Ovary (tissue), 9 donors: ENCODE results near the gene ISYNA1. TPM values are rescaled to one million over a fixed set of nuclear protein-coding genes. Genes with fewer than 3 reads are reported as not detected.
A peak's percentile ranks its signal among the peaks of the same experiment; 100 is the strongest.

Source experiments
- DNase-seq, 5 donors: peaks; one replicate each; pipeline ENCODE4 v3.0.0-alpha.2; 2019 to 2020
- H3K27ac ChIP-seq, 2 donors: fragments of 200-600 bp; one replicate each; pipeline versions ENCODE4 v1.5.1 to v1.8.0; 2019 to 2022
- H3K27me3 ChIP-seq: fragments of 200-600 bp; one replicate; pipeline ENCODE4 v1.8.0; 2022
- H3K36me3 ChIP-seq: fragments of 200-600 bp; sonication (generic); one replicate; pipeline ENCODE4 v1.5.1; 2019
- H3K4me1 ChIP-seq: one replicate; pipeline ENCODE4 v1.8.1; 2013; ENCODE audit warnings: mild to moderate bottlenecking, moderate library complexity; ENCODE audit not compliant: insufficient read depth
- H3K4me3 ChIP-seq: fragments of 200-600 bp; sonication (generic); one replicate; pipeline ENCODE4 v1.5.1; 2017
- H3K9me3 ChIP-seq, 2 donors: fragments of 200-600 bp in 1 of 2; sonication (generic) in 1 of 2; one replicate each; pipeline versions ENCODE4 v1.5.1 to v1.8.1; 2013 to 2019; ENCODE audit warnings: mild to moderate bottlenecking in 1 of 2, moderate library complexity in 1 of 2
- EP300 ChIP-seq: sonication (generic); formaldehyde crosslinking; IDR thresholded peaks from one replicate; pipeline ENCODE4 v1.6.1; 2017; ENCODE audit warnings: antibody characterized with exemption
- POLR2A ChIP-seq: fragments of 450-650 bp; IDR thresholded peaks from one replicate; pipeline ENCODE4 v1.6.1; 2017; ENCODE audit warnings: antibody characterized with exemption, mild to moderate bottlenecking, moderate library complexity
- WGBS, 3 donors: extraction: QIAGEN DNeasy Blood & Tissue Kit in 1 of 3; methylation state at CpG; one replicate each; pipeline versions ENCODE4 v1.1.5 to v1.1.7; 2013 to 2017; 5-methylcytosine and 5-hydroxymethylcytosine counted together
- intact Hi-C, 4 donors: fragments of 100-400 bp; cut with DNase I; formaldehyde crosslinking; loops; one replicate each; pipeline versions ENCODE4 v1.11.0 to v1.15.1; 2022 to 2023
- polyA plus RNA-seq, 2 donors: library from polyadenylated mRNA; stranded (reverse); fragments of 200-250 nt in 1 of 2; fragments of 350-450 nt in 1 of 2; fragmentation: Illumina TruSeq in 1 of 2; extraction: RNeasy Lipid Tissue Mini Kit (QIAGEN cat#74804) in 1 of 2; gene quantifications; one replicate each; pipeline ENCODE4 v1.2.3, GENCODE V29; 2013 to 2014
- total RNA-seq, 7 donors: library from RNA; depleted of rRNA in 2 of 7; stranded (reverse); fragments of >200 nt in 2 of 7; fragmentation: NEBNext Ultra II Directional in 3 of 7; extraction: Animal tissue kit (Norgen Biotek cat#: 25700) in 3 of 7; gene quantifications; one replicate each; pipeline versions ENCODE4 v1.1.0 to v1.2.4, GENCODE V29; 2016 to 2023
- TF ChIP-seq, protein P1 (sequence below), 3 donors: fragments of 450-650 bp in 2 of 3; fragments of 200-600 bp in 1 of 3; IDR thresholded peaks; one replicate each; pipeline versions ENCODE4 v1.5.1 to v1.8.0; 2016 to 2022; ENCODE audit warnings: antibody characterized with exemption in 3 of 3, mild to moderate bottlenecking in 1 of 3
- donor health status: DM: no; HTN: no; CAD: no; lungs with moderate emphysema.
- donor health status: DM: no; HTN: no; CAD: no.
- donor health status: Bipolar disorder and iron deficiency.
- donor health status: DM: yes; HTN: yes; CAD: no.
- donor health status: DM: no; HTN: no; CAD: no.
- donor health status: DM: yes; HTN: yes; CAD: no.

Gene ISYNA1
- total and polyA plus RNA-seq, 9 donors = 9.6 to 345 (median 183) TPM

DNA sequence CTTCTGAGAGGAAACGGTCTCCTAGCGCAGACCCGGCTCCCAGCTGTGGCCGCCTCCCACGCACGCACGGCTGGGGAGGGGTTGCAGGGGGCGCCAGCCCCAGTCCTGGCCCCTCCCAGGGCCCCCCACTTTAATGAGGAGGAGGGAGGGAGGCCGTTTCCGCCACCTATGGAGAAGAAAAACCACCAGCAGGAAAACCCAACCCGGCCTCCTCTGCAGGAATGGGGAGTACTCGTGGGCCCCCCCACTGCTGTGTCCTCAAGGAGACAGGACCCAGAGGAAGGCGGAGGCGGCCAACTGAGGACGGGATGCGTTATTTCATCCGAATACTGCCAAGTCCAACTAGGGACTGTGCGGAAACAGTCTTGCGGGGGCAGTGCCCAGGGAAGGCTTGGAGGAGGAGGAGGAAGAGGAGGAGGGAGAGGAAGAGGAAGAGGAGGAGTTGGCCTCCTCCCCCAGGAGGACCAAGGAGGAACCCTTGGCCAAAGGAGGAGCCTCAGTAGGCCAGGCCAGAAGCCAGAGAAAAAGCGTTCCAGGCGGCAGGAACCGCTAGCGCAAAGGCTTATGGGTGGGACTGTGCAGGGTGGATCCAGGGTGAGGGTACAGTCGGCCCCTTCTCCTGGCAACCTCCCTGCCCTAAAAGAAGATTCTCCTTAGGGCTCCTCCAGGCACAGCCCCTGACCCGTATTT, 22.6 kb downstream of the ISYNA1 start:
- intact Hi-C loops = loop anchor here (5.0 to 10.0 kb wide), 4 partner anchors 138 to 221 kb away; partner anchors contain the start of genes IQCN (in 2 of the 4), MPV17L2 (in 1 of the 4) and RAB3A (in 1 of the 4)

DNA sequence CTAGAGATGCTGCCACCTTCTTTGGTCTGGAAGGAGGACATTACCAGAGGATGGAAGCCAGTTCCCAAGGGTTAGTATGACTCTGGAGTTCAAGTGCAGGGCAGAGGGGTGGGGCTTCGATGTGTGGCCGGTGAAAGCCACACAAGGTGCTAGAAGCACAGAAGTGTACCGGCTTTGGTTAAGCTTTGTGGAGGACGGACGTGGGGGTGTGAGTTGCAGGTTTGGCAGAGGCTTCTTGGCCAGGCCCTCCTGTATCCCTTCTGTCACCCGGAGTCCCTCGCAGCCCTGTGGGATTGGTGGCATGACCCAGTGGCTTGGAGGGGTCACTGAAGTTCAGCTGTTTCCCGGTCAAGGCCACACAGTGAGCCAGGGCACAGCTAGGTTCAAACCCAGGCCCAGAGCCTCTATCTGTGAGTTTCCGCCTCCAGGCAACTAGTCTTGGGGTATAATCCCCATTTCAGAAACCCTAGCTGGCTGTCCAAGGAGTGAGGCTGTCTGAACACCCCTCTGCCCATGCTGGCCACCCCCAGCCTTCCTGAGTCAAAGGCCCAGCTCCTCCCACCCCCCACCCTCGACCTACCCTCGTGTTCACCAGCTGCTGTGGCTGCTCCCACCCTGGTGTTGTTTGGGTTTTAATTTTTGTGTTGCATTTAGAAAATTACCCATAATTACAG, 23.3 kb downstream of the ISYNA1 start:
- WGBS, 3 donors = 5 to 8% (median 6%) methylated on average over 11 of the region's 11 CpGs
- peaks cover 19% of the 10 kb centered on the region for H3K4me1 ChIP-seq
- H3K27me3 ChIP-seq = no peaks in the 10 kb centered on the region
- DNase-seq = peak; percentile 47 to 67 (median 56)
- H3K36me3 ChIP-seq = no peaks in the 10 kb centered on the region
- no peak for TF ChIP-seq EP300
- TF ChIP-seq, protein P1, sequence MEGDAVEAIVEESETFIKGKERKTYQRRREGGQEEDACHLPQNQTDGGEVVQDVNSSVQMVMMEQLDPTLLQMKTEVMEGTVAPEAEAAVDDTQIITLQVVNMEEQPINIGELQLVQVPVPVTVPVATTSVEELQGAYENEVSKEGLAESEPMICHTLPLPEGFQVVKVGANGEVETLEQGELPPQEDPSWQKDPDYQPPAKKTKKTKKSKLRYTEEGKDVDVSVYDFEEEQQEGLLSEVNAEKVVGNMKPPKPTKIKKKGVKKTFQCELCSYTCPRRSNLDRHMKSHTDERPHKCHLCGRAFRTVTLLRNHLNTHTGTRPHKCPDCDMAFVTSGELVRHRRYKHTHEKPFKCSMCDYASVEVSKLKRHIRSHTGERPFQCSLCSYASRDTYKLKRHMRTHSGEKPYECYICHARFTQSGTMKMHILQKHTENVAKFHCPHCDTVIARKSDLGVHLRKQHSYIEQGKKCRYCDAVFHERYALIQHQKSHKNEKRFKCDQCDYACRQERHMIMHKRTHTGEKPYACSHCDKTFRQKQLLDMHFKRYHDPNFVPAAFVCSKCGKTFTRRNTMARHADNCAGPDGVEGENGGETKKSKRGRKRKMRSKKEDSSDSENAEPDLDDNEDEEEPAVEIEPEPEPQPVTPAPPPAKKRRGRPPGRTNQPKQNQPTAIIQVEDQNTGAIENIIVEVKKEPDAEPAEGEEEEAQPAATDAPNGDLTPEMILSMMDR (IDR thresholded peaks at IDR 0.05) = no peak
- H3K4me3 ChIP-seq = peak overlapping the region; percentile 1
- peak overlapping the region; percentile 62 to 91 for H3K27ac ChIP-seq
- H3K9me3 ChIP-seq = no peaks in the 10 kb centered on the region
- intact Hi-C loops = loop anchor here (5.0 to 10.0 kb wide), 5 partner anchors 67 to 220 kb away; partner anchors contain the start of genes IQCN (in 2 of the 4), MPV17L2 (in 1 of the 4) and RAB3A (in 1 of the 4)

More for the DNA sequence above, 22.6 kb downstream of the ISYNA1 start:
- DNase-seq = peak; percentile 89 to 93 (median 90)
- Histone ChIP-seq H3K36me3 (no peaks in the 10 kb centered on the region), H3K4me1 (peaks cover 19% of the 10 kb centered on the region), H3K4me3 (peak overlapping the region; percentile 1), H3K27me3 (no peaks in the 10 kb centered on the region), H3K9me3 (no peaks in the 10 kb centered on the region), H3K27ac (peak overlapping the region; percentile 62 to 91)
- WGBS, 3 donors = 1 to 3% (median 2%) methylated on average over 25 of the region's 25 CpGs
- TF ChIP-seq POLR2A (peak; percentile 33), EP300 (no peak)
- TF ChIP-seq, protein P1 (IDR thresholded peaks at IDR 0.05) = peak in 1 of 3 donors; percentile 21

DNA sequence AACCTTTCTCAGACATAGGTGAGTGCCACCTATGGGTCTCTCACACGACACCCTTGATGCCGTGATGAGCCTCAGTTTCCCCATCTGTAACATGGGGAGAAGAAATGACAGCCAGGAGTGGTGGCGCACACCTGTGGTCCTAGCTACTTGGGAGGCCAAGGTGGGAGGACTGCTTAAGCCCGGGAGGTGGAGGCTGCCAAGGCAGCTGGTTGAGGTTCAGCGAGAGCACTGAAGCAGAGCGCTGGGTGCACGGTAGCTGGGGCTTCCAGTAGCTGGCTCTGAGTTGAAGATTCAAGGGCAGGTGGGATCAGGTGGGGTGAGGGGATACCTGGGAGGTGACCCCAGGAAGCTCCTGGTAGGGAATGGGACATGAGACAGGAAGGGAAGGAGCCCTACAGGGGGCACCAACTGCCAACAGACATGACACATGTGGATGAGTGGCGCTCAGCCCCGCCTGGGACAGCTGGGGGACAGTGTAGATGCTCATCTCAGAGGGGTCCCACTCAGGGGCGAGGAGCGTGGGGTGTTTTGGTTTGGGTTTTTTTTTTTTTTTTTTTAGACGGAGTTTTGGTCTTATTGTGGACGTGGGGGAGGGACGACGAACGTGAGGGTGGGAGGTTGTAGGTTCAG, 25.2 kb downstream of the ISYNA1 start:
- no peak for TF ChIP-seq EP300
- TF ChIP-seq, protein P1 (IDR thresholded peaks at IDR 0.05) = no peak
- TF ChIP-seq POLR2A = no peak
- Histone ChIP-seq H3K4me3 (no peak overlapping the region), H3K27ac (no peak overlapping the region), H3K36me3 (no peaks in the 10 kb centered on the region), H3K4me1 (peaks cover 9% of the 10 kb centered on the region), H3K9me3 (no peaks in the 10 kb centered on the region), H3K27me3 (no peaks in the 10 kb centered on the region)
- DNase-seq = peak in 1 of 5 donors; percentile 44
- 51 to 60% (median 51%) methylated on average over 16 of the region's 16 CpGs for WGBS, 3 donors
- intact Hi-C loops = loop anchor here (5.0 to 10.0 kb wide), 4 partner anchors 65 to 218 kb away; partner anchors contain the start of genes IQCN (in 2 of the 4), MPV17L2 (in 1 of the 4) and RAB3A (in 1 of the 4)

DNA sequence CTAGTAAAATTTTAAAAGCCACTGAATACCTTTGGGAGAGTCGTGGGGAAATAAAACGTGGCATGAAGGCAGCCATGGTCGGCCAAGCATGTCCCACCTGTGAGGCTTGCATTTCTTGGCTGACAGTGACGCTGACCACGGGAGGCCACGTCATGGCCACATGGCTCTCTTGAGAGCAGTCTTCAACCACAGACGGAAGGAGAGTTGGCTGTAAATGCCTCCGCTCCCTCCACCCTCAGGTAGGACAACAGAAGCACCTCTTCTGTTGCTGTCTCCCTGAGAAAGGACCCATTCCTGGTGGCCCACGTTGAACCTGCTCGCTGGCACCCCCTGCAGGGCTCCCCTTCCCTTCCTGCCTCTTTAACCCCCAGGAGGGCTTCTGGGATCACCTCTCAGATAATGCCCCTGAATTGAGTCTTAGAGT, 29.9 kb downstream of the ISYNA1 start:
- DNase-seq = no peak
- Histone ChIP-seq H3K9me3 (no peaks in the 10 kb centered on the region), H3K27me3 (no peaks in the 10 kb centered on the region), H3K4me1 (no peaks in the 10 kb centered on the region), H3K4me3 (no peak overlapping the region), H3K36me3 (no peaks in the 10 kb centered on the region), H3K27ac (no peak overlapping the region)
- intact Hi-C loops = loop anchor here in 1 of 4 donors (10.0 kb wide), 1 partner anchor 53 kb away; no protein-coding TSS in a partner anchor
- WGBS, 3 donors = 58 to 69% (median 64%) methylated on average over 10 of the region's 10 CpGs
- TF ChIP-seq EP300 (no peak), POLR2A (no peak)
- TF ChIP-seq, protein P1 (IDR thresholded peaks at IDR 0.05) = no peak
